Heart left ventricle (tissue), 16 donors: Measurements from ENCODE around the gene IL11. TPM values are rescaled to one million over a fixed set of nuclear protein-coding genes. Genes with fewer than 3 reads are reported as not detected.

ENCODE experiments used
- ATAC-seq, 4 donors: fragments of 200-7000 bp; cut with Tn5 transposase; one replicate each; pipeline ENCODE4 v1.9.1; 2020 to 2022; ENCODE audit warnings: moderate library complexity in 4 of 4, mild to moderate bottlenecking in 3 of 4, moderate number of reproducible peaks in 1 of 4
- DNase-seq, 5 donors: peaks; one replicate each; pipeline ENCODE4 v3.0.0-alpha.2; 2020
- H3K27ac ChIP-seq, 12 donors: fragments of 200-600 bp; sonication (generic) in 4 of 12; one replicate each; pipeline versions ENCODE4 v1.5.0 to v1.8.0; 2016 to 2022; ENCODE audit warnings: mild to moderate bottlenecking in 2 of 12
- H3K27me3 ChIP-seq, 9 donors: fragments of 200-600 bp; sonication (generic) in 2 of 9; one replicate each; pipeline versions ENCODE4 v1.5.1 to v1.8.0; 2016 to 2022; ENCODE audit warnings: mild to moderate bottlenecking in 3 of 9
- H3K36me3 ChIP-seq, 9 donors: fragments of 200-600 bp; sonication (generic) in 2 of 9; one replicate each; pipeline versions ENCODE4 v1.5.0 to v1.8.0; 2018 to 2022; ENCODE audit warnings: mild to moderate bottlenecking in 2 of 9
- H3K4me1 ChIP-seq, 12 donors: fragments of 200-600 bp; sonication (generic) in 4 of 12; one replicate each; pipeline versions ENCODE4 v1.5.0 to v1.8.0; 2016 to 2022; ENCODE audit warnings: mild to moderate bottlenecking in 3 of 12
- H3K4me3 ChIP-seq, 12 donors: fragments of 200-600 bp; sonication (generic) in 4 of 12; one replicate each; pipeline versions ENCODE4 v1.5.0 to v1.8.0; 2017 to 2022; ENCODE audit warnings: mild to moderate bottlenecking in 9 of 12, moderate library complexity in 4 of 12
- H3K9me3 ChIP-seq, 12 donors: fragments of 200-600 bp; sonication (generic) in 4 of 12; one replicate each; pipeline versions ENCODE4 v1.5.0 to v1.8.0; 2016 to 2022; ENCODE audit warnings: mild to moderate bottlenecking in 1 of 12
- CTCF ChIP-seq, 12 donors: fragments of 200-600 bp; sonication (generic) in 4 of 12; IDR thresholded peaks; one replicate each; pipeline versions ENCODE4 v1.5.0 to v1.8.0; 2018 to 2022; ENCODE audit warnings: antibody characterized with exemption in 12 of 12, mild to moderate bottlenecking in 5 of 12
- POLR2A ChIP-seq, 2 donors: fragments of 450-650 bp; IDR thresholded peaks; one replicate each; pipeline ENCODE4 v1.6.1; 2017; ENCODE audit warnings: antibody characterized with exemption in 2 of 2, mild to moderate bottlenecking in 2 of 2, moderate library complexity in 2 of 2
- WGBS, 4 donors: extraction: QIAGEN DNeasy Blood & Tissue Kit in 2 of 4; methylation state at CpG; one replicate each; pipeline versions ENCODE4 v1.1.5 to v1.1.7; 2013 to 2018; 5-methylcytosine and 5-hydroxymethylcytosine counted together
- intact Hi-C, 10 donors: fragments of 100-400 bp; cut with DNase I; formaldehyde crosslinking; loops; one replicate each; pipeline versions ENCODE4 v1.11.1 to v1.14.2; 2022
- polyA plus RNA-seq, 2 donors: library from polyadenylated mRNA; stranded (reverse); fragments of 200-250 nt; gene quantifications; one replicate each; pipeline ENCODE4 v1.2.3, GENCODE V29; 2013
- total RNA-seq, 9 donors: library from RNA; depleted of rRNA in 2 of 9; stranded (reverse); fragments of >200 nt in 2 of 9; fragmentation: NEBNext Ultra II Directional in 3 of 9; extraction: Animal tissue kit (Norgen Biotek cat#: 25700) in 3 of 9; gene quantifications; one replicate each; pipeline versions ENCODE4 v1.1.0 to v1.2.4, GENCODE V29; 2016 to 2023
- donor health status: ischemic (EF 13 %, LVEDD 7.1; RV severe dilation, severe dysfunction).
- donor health status: healthy with polysubstance abuse.
- donor health status: DM: no; HTN: yes; CAD: no.
- donor health status: DM: no; HTN: no; CAD: no.
- donor health status: ischemic (EF 25% LVEDD 6.9; RV normal size, moderate dysfunction).
- donor health status: ischemic (EF 25% LVEDD 5.7; RV mildly dilated, moderate dysfunction).
- donor health status: healthy.
- donor health status: DM: yes; HTN: yes; CAD: no.
- donor health status: ischemic (EF 35%, LVEDD 5.7; RV mildly dilated, moderate dysfunction).
- donor health status: nonischemic (EF 11% LVEDD 7.7; RV severe dilation, severe dysfunction).
- donor health status: DM: yes; HTN: yes; CAD: no.
- donor health status: PGD.
- donor health status: ischemic (EF 29% LVEDD 5.4; RV normal size, mild dysfunction).
- donor health status: nonischemic (EF 23%, LVEDD 6.1; RV moderate dilation, normal function).

Gene IL11
- total and polyA plus RNA-seq, 11 donors: 0.11 to 0.43 (median 0.25) TPM; not detected in 8

- WGBS, 4 donors: 84 to 89% (median 85%) methylated on average over 8 of the region's 8 CpGs
- Histone ChIP-seq H3K4me3 (no peak overlapping the region), H3K27me3 (peaks cover 0 to under 1% (median 0%) of the 10 kb centered on the region in 9 donors), H3K9me3 (peaks cover 0 to 3% (median 0%) of the 10 kb centered on the region in 12 donors), H3K27ac (no peak overlapping the region), H3K4me1 (no peaks in the 10 kb centered on the region), H3K36me3 (peaks cover 0 to 6% (median 0%) of the 10 kb centered on the region in 9 donors)
- no peak for TF ChIP-seq POLR2A (IDR thresholded peaks at IDR 0.05)
- TF ChIP-seq CTCF (IDR thresholded peaks at IDR 0.05): no peak
- intact Hi-C loops: no loop called here
- ATAC-seq (no peak), DNase-seq (no peak)
Measured at GRCh38 chr19:55314396-55314795, 55.9 kb downstream of the IL11 start.

Other genes starting within 250 kb of the IL11 start
- 100 to 1,000 TPM in 3 of 9 donors, 10 to 100 TPM in 6; 18.7 to 192 (median 58.6) TPM for gene TNNT1, start 221.3 kb downstream of the IL11 start, total RNA-seq
- 100 to 1,000 TPM in 1 of 2 donors, 10 to 100 TPM in 1; 23.8 to 264 TPM for gene TNNT1, start 221.3 kb downstream of the IL11 start, polyA plus RNA-seq
- gene TNNI3, start 212.7 kb downstream of the IL11 start, total RNA-seq: over 10,000 TPM in 3 of 9 donors, 1,000 to 10,000 TPM in 6; 1,912 to 14,347 (median 9,662) TPM
- over 10,000 TPM in 1 of 2 donors, 1,000 to 10,000 TPM in 1; 3,704 to 34,502 TPM for gene TNNI3, start 212.7 kb downstream of the IL11 start, polyA plus RNA-seq
- 1 to 10 TPM in 7 of 9 donors, under 1 TPM in 2; 0.56 to 5.7 (median 2.1) TPM for gene DNAAF3, start 203.8 kb downstream of the IL11 start, total RNA-seq
- gene DNAAF3, start 203.8 kb downstream of the IL11 start, polyA plus RNA-seq: 1 to 10 TPM; 1.8 to 4.4 TPM
- gene SYT5, start 190.2 kb downstream of the IL11 start, total RNA-seq: under 1 TPM in 1 of 9 donors, not detected in 8; 0.15 TPM
- not detected for gene SYT5, start 190.2 kb downstream of the IL11 start, polyA plus RNA-seq
- 1 to 10 TPM in 8 of 9 donors, under 1 TPM in 1; 0.75 to 5.7 (median 2.3) TPM for gene PTPRH, start 161.0 kb downstream of the IL11 start, total RNA-seq
- 10 to 100 TPM in 1 of 2 donors, 1 to 10 TPM in 1; 1.8 to 11.4 TPM for gene PTPRH, start 161.0 kb downstream of the IL11 start, polyA plus RNA-seq
- gene TMEM86B, start 141.7 kb downstream of the IL11 start, total RNA-seq: 1 to 10 TPM in 8 of 9 donors, under 1 TPM in 1; 0.64 to 2.5 (median 1.9) TPM
- 1 to 10 TPM; 2.7 to 3.1 TPM for gene TMEM86B, start 141.7 kb downstream of the IL11 start, polyA plus RNA-seq
- 10 to 100 TPM; 28.6 to 59.9 (median 41.1) TPM for gene PPP6R1, start 111.4 kb downstream of the IL11 start, total RNA-seq
- gene PPP6R1, start 111.4 kb downstream of the IL11 start, polyA plus RNA-seq: 10 to 100 TPM; 34.7 to 60.4 TPM
- 10 to 100 TPM; 25.7 to 42.0 (median 30.6) TPM for gene HSPBP1, start 90.4 kb downstream of the IL11 start, total RNA-seq
- gene HSPBP1, start 90.4 kb downstream of the IL11 start, polyA plus RNA-seq: 10 to 100 TPM; 56.4 to 76.0 TPM
- gene BRSK1, start 86.5 kb downstream of the IL11 start, total RNA-seq: 1 to 10 TPM; 2.0 to 7.4 (median 3.6) TPM
- 1 to 10 TPM; 1.6 to 1.8 TPM for gene BRSK1, start 86.5 kb downstream of the IL11 start, polyA plus RNA-seq
- gene TMEM150B, start 45.1 kb downstream of the IL11 start, total RNA-seq: 10 to 100 TPM in 1 of 9 donors, 1 to 10 TPM in 4, under 1 TPM in 3, not detected in 1; 0.43 to 14.1 (median 1.2) TPM
- gene TMEM150B, start 45.1 kb downstream of the IL11 start, polyA plus RNA-seq: under 1 TPM; 0.72 to 0.79 TPM
- 10 to 100 TPM in 1 of 9 donors, 1 to 10 TPM in 8; 3.6 to 10.8 (median 7.2) TPM for gene KMT5C, start 30.6 kb downstream of the IL11 start, total RNA-seq
- gene KMT5C, start 30.6 kb downstream of the IL11 start, polyA plus RNA-seq: 1 to 10 TPM; 3.3 to 6.2 TPM
- gene COX6B2, start 15.7 kb downstream of the IL11 start, total RNA-seq: under 1 TPM in 1 of 9 donors, not detected in 8; 0.16 TPM
- not detected for gene COX6B2, start 15.7 kb downstream of the IL11 start, polyA plus RNA-seq
- gene GARIN5B, start 7.2 kb downstream of the IL11 start, total RNA-seq: not detected
- gene GARIN5B, start 7.2 kb downstream of the IL11 start, polyA plus RNA-seq: not detected
- gene TMEM190, start 6.4 kb upstream of the IL11 start, total RNA-seq: not detected
- gene TMEM190, start 6.4 kb upstream of the IL11 start, polyA plus RNA-seq: not detected
- 1 to 10 TPM in 2 of 9 donors, under 1 TPM in 5, not detected in 2; 0.35 to 2.2 (median 0.56) TPM for gene TMEM238, start 13.8 kb upstream of the IL11 start, total RNA-seq
- gene TMEM238, start 13.8 kb upstream of the IL11 start, polyA plus RNA-seq: not detected
- gene RPL28, start 15.5 kb upstream of the IL11 start, total RNA-seq: 1,000 to 10,000 TPM in 1 of 9 donors, 100 to 1,000 TPM in 8; 196 to 1,019 (median 565) TPM
- 1,000 to 10,000 TPM in 1 of 2 donors, 100 to 1,000 TPM in 1; 768 to 1,391 TPM for gene RPL28, start 15.5 kb upstream of the IL11 start, polyA plus RNA-seq
- 10 to 100 TPM; 16.5 to 51.8 (median 29.1) TPM for gene UBE2S, start 37.3 kb upstream of the IL11 start, total RNA-seq
- 10 to 100 TPM; 10.9 to 27.3 TPM for gene UBE2S, start 37.3 kb upstream of the IL11 start, polyA plus RNA-seq
- gene SHISA7, start 72.8 kb upstream of the IL11 start, total RNA-seq: not detected
- not detected for gene SHISA7, start 72.8 kb upstream of the IL11 start, polyA plus RNA-seq
- 100 to 1,000 TPM in 1 of 9 donors, 10 to 100 TPM in 8; 36.9 to 102 (median 48.8) TPM for gene ISOC2, start 91.2 kb upstream of the IL11 start, total RNA-seq
- gene ISOC2, start 91.2 kb upstream of the IL11 start, polyA plus RNA-seq: 10 to 100 TPM; 86.8 to 94.9 TPM
- not detected for gene C19orf85, start 94.3 kb upstream of the IL11 start, total RNA-seq
- gene C19orf85, start 94.3 kb upstream of the IL11 start, polyA plus RNA-seq: not detected
- gene ZNF628, start 106.2 kb upstream of the IL11 start, total RNA-seq: 10 to 100 TPM in 1 of 9 donors, 1 to 10 TPM in 8; 2.3 to 10.3 (median 4.6) TPM
- 1 to 10 TPM; 5.4 to 7.9 TPM for gene ZNF628, start 106.2 kb upstream of the IL11 start, polyA plus RNA-seq
- gene NAT14, start 114.7 kb upstream of the IL11 start, total RNA-seq: 10 to 100 TPM in 1 of 9 donors, 1 to 10 TPM in 8; 2.9 to 10.4 (median 6.7) TPM
- 1 to 10 TPM; 7.3 to 9.2 TPM for gene NAT14, start 114.7 kb upstream of the IL11 start, polyA plus RNA-seq
- gene SSC5D, start 118.0 kb upstream of the IL11 start, total RNA-seq: 1 to 10 TPM in 8 of 9 donors, under 1 TPM in 1; 1.00 to 6.2 (median 3.3) TPM
- 1 to 10 TPM in 1 of 2 donors, under 1 TPM in 1; 0.91 to 1.4 TPM for gene SSC5D, start 118.0 kb upstream of the IL11 start, polyA plus RNA-seq
- 1 to 10 TPM in 7 of 9 donors, under 1 TPM in 2; 0.68 to 2.6 (median 2.1) TPM for gene SBK2, start 166.7 kb upstream of the IL11 start, total RNA-seq
- 10 to 100 TPM in 1 of 2 donors, under 1 TPM in 1; 0.80 to 12.6 TPM for gene SBK2, start 166.7 kb upstream of the IL11 start, polyA plus RNA-seq
- gene SBK3, start 175.1 kb upstream of the IL11 start, total RNA-seq: 10 to 100 TPM in 3 of 9 donors, 1 to 10 TPM in 6; 2.4 to 14.3 (median 7.5) TPM
- 10 to 100 TPM in 1 of 2 donors, 1 to 10 TPM in 1; 5.9 to 12.4 TPM for gene SBK3, start 175.1 kb upstream of the IL11 start, polyA plus RNA-seq
- gene ZNF579, start 210.4 kb upstream of the IL11 start, total RNA-seq: 10 to 100 TPM in 4 of 9 donors, 1 to 10 TPM in 5; 5.4 to 13.9 (median 9.8) TPM
- gene ZNF579, start 210.4 kb upstream of the IL11 start, polyA plus RNA-seq: 10 to 100 TPM in 1 of 2 donors, 1 to 10 TPM in 1; 7.9 to 10.9 TPM
- 10 to 100 TPM; 11.2 to 15.4 (median 12.9) TPM for gene FIZ1, start 229.1 kb upstream of the IL11 start, total RNA-seq
- gene FIZ1, start 229.1 kb upstream of the IL11 start, polyA plus RNA-seq: 10 to 100 TPM in 1 of 2 donors, 1 to 10 TPM in 1; 10.0 to 16.7 TPM
- 10 to 100 TPM; 11.0 to 34.7 (median 16.5) TPM for gene ZNF524, start 229.8 kb upstream of the IL11 start, total RNA-seq
- gene ZNF524, start 229.8 kb upstream of the IL11 start, polyA plus RNA-seq: 10 to 100 TPM; 30.6 to 33.9 TPM
- 10 to 100 TPM; 11.4 to 19.1 (median 14.2) TPM for gene ZNF865, start 235.2 kb upstream of the IL11 start, total RNA-seq
- gene ZNF865, start 235.2 kb upstream of the IL11 start, polyA plus RNA-seq: 10 to 100 TPM; 12.0 to 24.3 TPM